Measurements from ENCODE around the gene ALCAM.
"Not testable (repeated sequence)": the region's sequence is repeated elsewhere in the genome, so short reads cannot be mapped to it uniquely, and the experiment has no call there.

The ALCAM gene

DNA sequence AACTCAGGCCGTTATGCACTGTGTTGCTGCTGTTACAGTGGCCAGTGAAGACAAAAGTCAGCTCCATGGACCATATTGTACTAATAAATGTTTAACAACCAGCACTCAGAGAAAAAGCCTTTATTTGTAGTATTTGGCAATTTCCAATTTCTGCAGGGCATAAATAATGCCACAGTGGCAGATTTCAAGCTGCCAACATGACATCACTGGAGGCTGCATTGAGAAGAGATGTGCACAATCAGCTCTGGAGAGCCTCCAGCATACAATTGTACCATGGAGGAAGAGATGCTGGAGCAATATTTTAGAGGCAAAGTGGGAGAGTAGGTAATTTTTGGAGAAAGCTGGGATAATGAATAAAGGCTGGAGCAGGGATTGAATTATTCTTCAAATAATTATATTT, 9.7 kb upstream of the ALCAM start:
- DNase-seq: no peak

GRCh38 chr3:105359098-105359762, 7.5 kb upstream of the ALCAM start:
- no peak for DNase-seq

- DNase-seq: no peak
Measured at GRCh38 chr3:105360003-105360402, 6.7 kb upstream of the ALCAM start.

GRCh38 chr3:105362021-105362665, 4.6 kb upstream of the ALCAM start:
- DNase-seq: no peak

DNA sequence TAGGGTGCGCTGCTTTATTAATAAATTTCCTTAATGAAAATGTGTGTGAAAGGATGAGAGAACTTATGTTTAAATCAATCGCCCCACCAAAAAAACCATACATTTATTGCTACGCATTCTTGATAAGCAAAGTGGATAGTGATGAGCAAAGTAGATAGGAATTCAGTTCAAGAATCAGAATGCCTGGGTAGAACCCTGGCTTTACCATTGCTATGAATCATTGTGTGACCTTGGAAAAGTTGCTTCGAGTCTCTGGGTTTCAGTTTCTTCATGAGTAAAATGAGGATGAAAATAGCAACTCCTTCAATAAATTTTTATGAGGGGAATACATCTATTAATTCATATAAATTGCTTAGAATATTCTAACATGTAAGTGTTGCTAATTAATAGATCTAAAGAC, 2.6 kb upstream of the ALCAM start:
- no peak for DNase-seq

DNA sequence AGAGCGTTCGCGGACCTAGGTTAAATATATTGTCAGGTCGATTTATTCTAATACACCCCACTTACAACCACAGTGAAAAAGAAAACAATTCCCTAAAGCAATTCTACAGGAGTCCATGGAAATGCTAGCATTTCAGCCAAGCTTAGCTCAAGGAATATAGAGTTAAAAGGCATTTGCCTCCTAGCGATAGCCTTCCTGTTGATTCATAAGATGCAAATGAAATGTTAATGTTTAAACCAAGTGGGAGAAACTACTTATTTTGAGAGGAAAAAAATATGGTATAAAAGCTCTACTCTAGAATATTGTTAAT, 1.7 kb upstream of the ALCAM start:
- no peak for DNase-seq

GRCh38 chr3:105365391-105366325, 1.1 kb upstream of the ALCAM start:
- DNase-seq: no peak

DNA sequence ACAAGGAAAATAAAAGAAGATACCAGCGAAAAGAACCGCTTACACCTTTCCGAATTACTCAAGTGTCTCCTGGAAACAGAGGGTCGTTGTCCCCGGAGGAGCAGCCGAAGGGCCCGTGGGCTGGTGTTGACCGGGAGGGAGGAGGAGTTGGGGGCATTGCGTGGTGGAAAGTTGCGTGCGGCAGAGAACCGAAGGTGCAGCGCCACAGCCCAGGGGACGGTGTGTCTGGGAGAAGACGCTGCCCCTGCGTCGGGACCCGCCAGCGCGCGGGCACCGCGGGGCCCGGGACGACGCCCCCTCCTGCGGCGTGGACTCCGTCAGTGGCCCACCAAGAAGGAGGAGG, 325 bp downstream of the ALCAM start:
- DNase-seq: no peak

GRCh38 chr3:105367406-105368213, 901 bp downstream of the ALCAM start:
- no peak for DNase-seq

DNA sequence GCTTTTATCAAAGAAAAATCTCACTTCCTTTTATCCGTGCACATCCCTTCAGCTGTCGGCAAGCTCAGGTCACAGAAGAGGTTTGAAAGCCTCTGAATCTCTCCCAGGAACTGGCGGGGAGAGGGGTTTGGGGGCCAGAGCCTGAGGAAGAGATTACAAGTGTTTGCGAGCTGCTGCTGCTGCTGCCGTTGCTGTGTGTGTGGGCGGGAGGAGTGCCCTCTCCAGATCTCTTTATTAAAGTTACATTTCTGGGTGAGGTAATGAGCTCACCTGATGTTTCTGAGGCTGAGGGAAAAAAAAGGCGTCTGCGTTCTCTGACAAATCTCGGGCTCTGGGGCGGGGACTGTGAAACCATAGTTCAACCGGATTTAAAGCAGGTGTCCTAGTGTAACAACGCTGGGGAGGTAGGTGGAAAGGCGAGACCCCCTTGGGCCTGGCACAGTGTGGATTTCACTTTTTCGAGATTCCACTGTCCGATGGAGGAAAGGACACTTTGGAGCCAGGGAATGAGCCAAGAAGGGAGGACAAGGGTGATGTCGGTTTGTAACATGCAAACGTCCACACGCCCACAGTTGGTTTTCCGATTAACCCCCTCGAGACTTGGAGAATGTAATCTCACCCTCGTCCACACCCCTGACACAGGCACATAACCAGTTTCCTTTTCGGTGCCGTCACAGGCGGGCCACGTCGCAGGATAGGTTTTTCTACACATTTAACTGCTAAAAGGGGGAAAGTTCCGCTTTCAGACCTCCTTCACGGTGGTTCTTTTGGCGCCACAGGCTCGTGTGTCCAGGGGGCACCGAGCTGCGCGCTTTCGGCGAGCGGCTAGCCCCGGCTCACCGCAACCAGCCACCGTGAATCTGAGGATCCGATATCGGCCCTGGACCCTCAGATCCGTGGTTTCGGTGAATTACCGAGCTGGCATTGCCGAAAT, 2.1 kb downstream of the ALCAM start:
- DNase-seq: no peak

DNA sequence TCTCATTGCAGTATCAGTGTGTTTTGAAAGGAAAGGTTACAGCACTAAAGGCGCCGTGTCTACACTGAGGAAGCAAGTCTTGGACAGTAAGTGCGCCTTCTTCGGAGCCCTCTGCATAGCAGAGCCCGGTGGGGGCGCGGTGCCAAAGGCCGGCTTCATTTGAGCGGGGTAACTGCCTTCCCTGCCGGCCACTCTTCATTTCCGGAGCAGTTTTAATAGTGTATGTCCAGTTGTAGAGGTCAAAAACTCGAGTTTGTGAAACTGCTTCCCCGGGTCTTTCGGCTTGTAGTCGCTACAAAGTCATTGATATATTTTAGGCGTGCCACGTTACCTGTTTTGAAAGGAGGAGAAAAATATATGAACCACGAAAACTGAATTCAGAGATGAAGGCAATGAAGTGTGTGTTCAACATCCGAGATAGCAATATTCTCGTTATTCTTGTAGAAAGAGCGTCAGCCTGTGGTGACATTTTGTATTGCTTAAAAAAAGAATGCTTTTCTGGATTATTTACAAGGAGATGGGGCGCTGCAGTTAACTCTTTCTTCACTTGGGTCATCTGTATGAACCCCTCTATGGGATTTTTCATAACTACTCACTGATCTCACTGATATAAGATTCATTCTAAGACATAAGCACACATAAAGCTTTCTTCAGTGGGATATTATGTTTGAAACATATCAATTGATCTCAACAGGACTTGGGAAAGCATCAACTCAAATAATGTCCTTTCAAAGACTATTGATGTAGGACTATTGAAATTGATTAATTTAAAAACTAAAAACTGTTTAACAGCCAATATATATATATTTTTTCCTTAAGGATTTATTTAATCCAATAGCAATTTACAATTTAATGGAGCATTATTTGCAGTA, 3.0 kb downstream of the ALCAM start:
- no peak for DNase-seq

DNA sequence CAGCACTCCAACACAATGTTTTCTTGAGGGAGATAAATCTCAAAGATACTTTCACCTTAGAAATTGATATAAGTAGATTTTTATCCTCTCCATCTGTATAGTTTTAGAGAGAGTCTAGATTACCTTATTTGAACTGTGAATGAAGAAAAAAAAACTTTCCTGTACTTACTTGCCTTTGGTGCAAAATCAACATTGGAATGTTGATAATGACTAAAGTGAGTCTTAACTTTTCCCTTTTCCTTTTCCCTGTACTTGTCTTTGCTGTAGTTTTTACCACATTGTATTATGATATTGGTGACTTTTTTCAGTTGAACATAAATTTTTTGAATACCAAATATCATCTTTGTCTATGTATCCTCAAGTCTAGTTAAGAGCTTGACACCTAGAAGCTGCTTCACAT, 6.7 kb downstream of the ALCAM start:
- no peak for DNase-seq

- no peak for DNase-seq
Measured at GRCh38 chr3:105375750-105376511, 9.2 kb downstream of the ALCAM start.

DNA sequence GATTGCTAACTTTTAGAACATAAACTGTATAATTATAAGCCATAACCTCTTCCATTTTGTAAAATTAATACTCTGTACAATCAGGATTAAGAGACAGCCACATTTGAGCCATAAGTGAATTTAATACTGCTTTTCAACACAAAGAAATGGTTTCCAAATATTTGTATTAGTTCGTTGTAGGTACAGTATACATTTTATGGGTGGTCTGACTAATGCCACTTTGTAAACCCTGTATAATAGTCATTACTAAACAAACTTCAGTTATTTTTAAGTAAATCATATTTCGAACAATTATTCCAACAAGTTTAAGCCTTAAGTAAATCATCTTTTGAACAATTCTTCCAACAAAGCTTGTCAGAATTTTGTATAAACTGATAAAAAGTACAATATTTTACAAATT, 11.0 kb downstream of the ALCAM start:
- DNase-seq: no peak

DNA sequence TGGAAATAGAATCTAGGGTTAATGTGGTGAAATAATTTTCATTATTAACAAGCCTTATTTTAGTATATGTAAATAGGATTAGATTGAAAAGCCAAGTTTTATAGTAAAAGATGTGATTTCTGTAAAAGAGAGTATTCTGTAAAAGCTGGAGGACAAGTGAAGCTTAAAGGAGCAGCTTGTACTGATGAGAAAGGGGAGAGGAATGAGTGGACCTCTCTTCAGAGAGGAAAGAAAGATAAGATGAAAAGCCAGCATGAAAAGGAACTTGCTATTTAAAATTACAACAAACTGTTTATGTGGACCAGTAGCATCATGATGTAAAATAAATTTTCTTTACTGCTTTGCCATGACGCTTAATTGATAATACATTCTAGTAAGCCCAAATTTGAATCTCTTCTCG, 18.5 kb downstream of the ALCAM start:
- no peak for DNase-seq

DNA sequence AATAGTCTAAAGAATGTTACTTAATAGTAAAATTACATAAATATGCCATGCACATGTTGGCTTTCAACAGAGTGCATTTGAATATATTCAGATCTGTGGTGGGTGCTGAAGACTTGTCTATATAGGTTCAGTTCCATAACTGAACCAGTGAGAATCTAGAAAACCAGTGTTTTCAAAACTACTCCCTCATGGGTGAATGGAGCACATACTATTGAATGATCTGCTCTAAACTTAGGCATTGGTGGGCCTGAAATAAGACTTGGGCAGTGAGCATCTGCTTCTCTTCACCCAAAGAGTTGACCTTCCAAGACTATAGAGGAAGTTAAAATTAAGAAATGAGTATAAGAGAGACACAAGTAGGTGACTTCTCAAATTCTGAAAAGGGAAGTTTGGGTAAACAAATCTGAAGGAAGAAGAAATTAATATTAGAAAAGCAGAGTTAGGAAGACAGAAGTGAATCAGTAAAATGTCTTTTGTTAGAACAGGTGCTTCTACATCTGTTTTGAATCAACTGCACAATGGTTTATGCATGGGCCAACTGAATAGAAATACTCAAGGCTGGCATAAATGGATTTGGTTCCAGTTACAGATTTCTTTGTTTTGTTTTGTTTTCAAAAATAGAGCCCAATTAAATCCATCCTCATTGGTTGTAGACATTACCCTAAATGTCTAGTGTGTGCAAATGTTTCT, 19.3 kb downstream of the ALCAM start:
- no peak for DNase-seq

DNA sequence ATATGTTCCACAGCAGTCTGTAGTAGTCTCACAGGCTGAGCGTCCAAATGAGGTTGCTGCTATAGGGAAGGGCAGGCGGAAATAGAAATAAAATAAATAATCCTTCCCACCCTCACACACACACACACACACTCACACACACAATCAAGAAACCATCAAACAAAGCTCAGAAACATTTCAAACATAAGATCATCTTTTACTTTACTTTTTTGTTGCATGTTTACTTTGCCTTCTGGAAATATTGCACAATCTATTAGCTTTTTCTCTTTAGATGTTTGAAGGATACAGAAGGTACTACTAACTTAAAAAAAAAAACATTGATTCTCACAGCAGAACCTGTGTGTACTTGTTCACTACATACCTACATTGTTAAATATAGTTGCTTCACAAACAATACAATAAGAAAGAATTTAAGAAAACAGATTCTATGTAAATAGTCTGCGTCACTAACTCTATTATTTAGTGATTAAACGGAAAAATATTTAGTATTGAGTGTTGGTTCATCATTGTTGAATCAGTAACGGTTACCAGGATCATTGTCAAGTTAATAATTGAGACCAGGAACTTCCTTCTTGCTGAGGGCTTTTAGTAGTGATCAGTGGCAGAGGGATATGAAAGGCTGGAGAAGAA, 20.5 kb downstream of the ALCAM start:
- DNase-seq: no peak

DNA sequence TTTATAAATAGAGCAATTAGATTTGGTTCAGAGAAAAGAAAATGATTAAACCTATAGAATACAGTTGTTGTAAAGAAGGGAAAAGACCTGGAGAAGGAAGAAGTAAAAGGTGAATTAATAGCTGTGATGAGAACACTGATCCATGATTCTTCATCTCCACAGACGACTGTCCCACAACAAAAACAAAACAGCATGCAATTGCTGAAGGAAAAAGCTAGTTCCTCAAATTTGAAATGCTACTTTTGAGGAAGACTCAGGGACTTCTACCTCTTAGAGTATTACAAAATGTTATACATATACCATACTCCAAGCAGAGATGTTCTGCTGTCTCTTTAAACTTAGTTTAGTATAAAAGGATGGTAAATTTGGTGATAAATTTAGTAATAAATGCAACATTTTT, 21.5 kb downstream of the ALCAM start:
- no peak for DNase-seq

DNA sequence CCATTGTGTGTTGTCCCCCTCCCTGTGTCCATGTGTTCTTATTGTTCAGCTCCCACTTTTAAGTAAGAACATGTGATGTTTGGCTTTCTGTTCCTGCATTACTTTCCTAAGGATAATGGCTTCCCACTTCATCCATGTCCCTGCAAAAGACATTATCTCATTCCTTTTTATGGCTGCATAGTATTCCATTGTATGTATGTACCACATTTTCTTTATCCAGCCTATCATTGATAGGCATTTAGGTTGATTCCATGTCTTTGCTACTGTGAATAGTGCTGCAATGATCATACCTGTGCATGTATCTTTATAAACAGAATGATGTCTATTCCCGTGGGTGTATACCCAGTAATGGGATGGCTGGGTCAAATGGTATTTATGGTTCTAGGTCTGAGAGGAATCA, 23.1 kb downstream of the ALCAM start:
- not testable (repeated sequence) for DNase-seq
